Common myeloid progenitor, CD34-positive (primary cell): ENCODE measurements around the gene SCN1B.

Experiments used
- CTCF ChIA-PET: fragments of 350-600 bp; sonication (Branson Sonifier 250); formaldehyde crosslinking; loops from one replicate; lab custom pipeline; 2021; ENCODE audit warnings: antibody characterized with exemption; lab: Charles Lee
- POLR2A ChIA-PET: fragments of 350-600 bp; sonication (Branson Sonifier 250); formaldehyde crosslinking; loops from one replicate; lab custom pipeline; 2021; ENCODE audit warnings: antibody characterized with exemption; lab: Charles Lee
- DNase-seq, 3 donors: peaks; one replicate each; pipeline versions ENCODE4 v3.0.0 to v3.0.0-alpha.2; 2013
- H3K27ac ChIP-seq, 2 experiments: 1 replicate in 1 of 2; 2 replicates in 1 of 2; pipeline ENCODE4 v1.7.0; 2013; ENCODE audit warnings: inconsistent platforms in 2 of 2, low read length in 2 of 2, mild to moderate bottlenecking in 2 of 2, low read depth in 1 of 2, moderate library complexity in 1 of 2; ENCODE audit not compliant: severe bottlenecking in 2 of 2, insufficient read depth in 1 of 2, poor library complexity in 1 of 2
- H3K27me3 ChIP-seq, 5 experiments: replicated peaks in 2 of 5; 1 replicate in 3 of 5; 2 replicates in 2 of 5; pipeline versions ENCODE4 v1.6.1 to v1.7.0; 2013; ENCODE audit warnings: low read length in 4 of 5, mild to moderate bottlenecking in 2 of 5, moderate library complexity in 2 of 5, inconsistent platforms in 1 of 5; ENCODE audit not compliant: insufficient read depth in 5 of 5, control insufficient read depth in 4 of 5
- H3K36me3 ChIP-seq, 4 experiments: 1 replicate in 2 of 4; 2 replicates in 2 of 4; pipeline versions ENCODE4 v1.6.1 to v1.7.0; 2013; ENCODE audit warnings: low read length in 3 of 4, control low read depth in 1 of 4, mild to moderate bottlenecking in 1 of 4; ENCODE audit not compliant: control insufficient read depth in 4 of 4, insufficient read depth in 4 of 4
- H3K4me1 ChIP-seq, 4 experiments: 1 replicate in 3 of 4; 2 replicates in 1 of 4; pipeline versions ENCODE4 v1.6.1 to v1.7.1; 2013; ENCODE audit warnings: low read length in 3 of 4, mild to moderate bottlenecking in 3 of 4, control low read depth in 1 of 4, inconsistent platforms in 1 of 4, moderate library complexity in 1 of 4; ENCODE audit not compliant: control insufficient read depth in 4 of 4, insufficient read depth in 4 of 4; ENCODE audit errors: control extremely low read depth in 1 of 4
- H3K4me3 ChIP-seq, 7 experiments: 1 replicate in 4 of 7; 2 replicates in 3 of 7; pipeline versions ENCODE4 v1.5.1 to v1.7.0; 2013; ENCODE audit warnings: mild to moderate bottlenecking in 7 of 7, low read length in 6 of 7, moderate library complexity in 6 of 7, inconsistent platforms in 2 of 7, low read depth in 2 of 7, control low read depth in 1 of 7; ENCODE audit not compliant: insufficient read depth in 4 of 7, control insufficient read depth in 1 of 7; ENCODE audit errors: extremely low read depth in 1 of 7
- H3K9me3 ChIP-seq, 5 experiments: 1 replicate in 4 of 5; 2 replicates in 1 of 5; pipeline versions ENCODE4 v1.6.1 to v1.7.1; 2013; ENCODE audit warnings: low read length in 4 of 5, mild to moderate bottlenecking in 2 of 5, inconsistent platforms in 1 of 5, low read depth in 1 of 5, moderate library complexity in 1 of 5; ENCODE audit not compliant: control insufficient read depth in 4 of 5, insufficient read depth in 2 of 5; ENCODE audit errors: control extremely low read depth in 1 of 5
- WGBS: methylation state at CpG from one replicate; pipeline ENCODE4 v1.1.5; 2013; ENCODE audit not compliant: insufficient coverage; 5-methylcytosine and 5-hydroxymethylcytosine counted together

SCN1B gene

DNA sequence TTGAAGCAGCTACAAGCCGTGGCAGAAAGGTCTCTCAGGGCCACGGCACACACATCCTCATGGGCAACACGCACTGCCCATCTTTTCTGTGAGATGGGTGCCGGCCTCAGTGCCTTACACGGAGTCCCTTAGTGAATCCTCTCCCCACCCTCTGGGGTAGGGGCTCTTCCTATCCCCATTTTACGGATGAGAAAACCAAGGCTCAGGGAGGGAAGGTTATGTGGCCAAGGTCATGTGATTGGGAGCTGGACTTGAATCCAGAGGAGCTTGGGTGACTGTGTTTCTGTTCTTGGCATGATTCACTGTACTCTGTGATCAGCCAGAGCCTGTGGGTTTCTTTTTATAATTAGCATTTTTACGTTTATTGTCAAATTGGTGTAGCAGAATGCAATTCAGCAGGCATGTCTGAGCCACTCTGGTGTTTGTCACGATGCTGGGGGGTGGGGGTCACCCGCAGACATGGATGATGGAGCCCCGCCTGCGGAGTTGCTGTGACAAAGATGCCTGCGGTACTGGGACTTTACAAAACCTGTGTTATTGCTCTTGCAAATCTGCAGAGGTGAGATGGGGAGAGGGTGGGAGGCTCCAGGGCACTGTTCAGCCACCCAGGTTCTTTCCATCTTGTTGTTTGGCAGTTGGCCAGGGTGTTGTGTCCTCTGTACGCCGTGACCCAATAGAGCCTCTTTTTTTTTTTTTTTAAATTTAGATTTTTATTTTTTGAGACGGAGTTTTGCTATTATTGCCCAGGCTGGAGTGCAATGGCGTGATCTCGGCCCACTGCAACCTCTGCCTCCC, 4.5 kb downstream of the SCN1B start:
- WGBS = 98% methylated on average over 11 of the region's 17 CpGs
- no peak for DNase-seq
- no peaks in the 10 kb centered on the region for H3K9me3 ChIP-seq
- peaks cover 4 to 31% (median 25%) of the 10 kb centered on the region in 4 experiments for H3K4me1 ChIP-seq
- H3K27ac ChIP-seq = no peak overlapping the region
- CTCF ChIA-PET = interaction anchor here (1.2 kb wide), 1 partner anchor 12 kb away, joined by 5 read pairs; no protein-coding TSS in a partner anchor
- H3K27me3 ChIP-seq = peaks cover 0 to 34% (median 10%) of the 10 kb centered on the region in 5 experiments
- H3K4me3 ChIP-seq = peak overlapping the region in 2 of 7 experiments; percentile 10 to 11
- H3K36me3 ChIP-seq = no peaks in the 10 kb centered on the region
- POLR2A ChIA-PET = no interaction called here

DNA sequence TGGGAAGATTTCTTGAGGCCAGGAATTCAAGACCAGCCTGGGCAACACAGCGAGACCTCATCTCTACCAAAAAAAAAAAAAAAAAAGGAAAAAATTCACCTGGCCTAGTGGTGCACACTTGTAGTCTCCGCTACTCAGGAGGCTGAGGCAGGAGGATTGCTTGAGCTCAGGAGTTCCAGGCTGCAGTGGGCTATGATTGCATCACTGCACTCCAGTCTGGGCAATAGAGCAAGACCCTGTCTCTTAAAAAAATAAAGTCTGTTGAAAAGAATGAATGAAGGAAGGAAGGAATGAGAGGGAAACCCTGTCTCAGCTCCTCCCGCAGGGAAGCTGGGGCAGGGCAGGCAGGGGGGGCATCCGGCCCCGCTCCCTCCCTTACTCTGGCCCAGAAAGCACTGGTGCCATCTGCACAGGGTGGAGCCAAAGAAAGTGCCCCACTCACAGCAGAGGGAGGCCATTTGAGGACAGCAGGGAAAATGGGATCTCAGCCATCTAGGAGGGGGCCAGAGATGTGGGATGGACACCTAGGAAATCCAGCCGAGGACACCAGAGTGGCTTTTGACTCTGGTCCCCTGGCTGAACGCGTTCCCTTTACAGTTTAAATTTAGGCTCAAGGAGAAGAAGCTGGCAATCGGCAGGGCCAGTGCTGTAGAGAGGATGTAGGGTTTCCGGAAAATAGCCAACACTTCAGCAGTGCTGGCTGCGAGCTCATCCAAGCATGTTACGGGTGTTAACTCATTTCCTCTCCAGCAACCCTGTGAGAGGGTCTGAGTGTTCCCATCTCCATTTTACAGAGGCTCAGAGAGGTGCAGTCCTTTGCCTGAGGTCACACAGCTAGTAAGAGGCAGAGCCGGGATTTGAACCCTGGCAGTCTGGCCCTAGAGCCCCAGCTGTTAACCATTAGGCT, 7.7 kb downstream of the SCN1B start:
- H3K27me3 ChIP-seq = peaks cover 0 to 6% (median 2%) of the 10 kb centered on the region in 5 experiments
- peak in 2 of 3 donors; percentile 82 to 89 for DNase-seq
- ChIA-PET POLR2A (interaction anchor here (0.6 to 0.7 kb wide), 2 partner anchors 12 to 65 kb away, joined by 3 read pairs; no protein-coding TSS in a partner anchor), CTCF (interaction anchor here (0.7 to 2.3 kb wide), 9 partner anchors 8 to 70 kb away, joined by 3 to 9 read pairs (median 3); no protein-coding TSS in a partner anchor)
- peaks cover 4 to 48% (median 45%) of the 10 kb centered on the region in 4 experiments for H3K4me1 ChIP-seq
- WGBS = 15% methylated on average over 11 of the region's 13 CpGs
- no peaks in the 10 kb centered on the region for H3K9me3 ChIP-seq
- H3K36me3 ChIP-seq = no peaks in the 10 kb centered on the region
- H3K27ac ChIP-seq = no peak overlapping the region
- no peak overlapping the region for H3K4me3 ChIP-seq

GRCh38 chr19:35038623-35039512, 8.6 kb downstream of the SCN1B start:
- Histone ChIP-seq H3K4me3 (peak overlapping the region in 3 of 7 experiments; percentile 34 to 74 (median 61)), H3K4me1 (peaks cover 4 to 49% (median 48%) of the 10 kb centered on the region in 4 experiments), H3K27ac (no peak overlapping the region), H3K36me3 (no peaks in the 10 kb centered on the region), H3K9me3 (no peaks in the 10 kb centered on the region), H3K27me3 (no peaks in the 10 kb centered on the region)
- DNase-seq = peak; percentile 70 to 94 (median 90)
- ChIA-PET POLR2A (interaction anchor here (0.6 to 0.9 kb wide), 2 partner anchors 13 to 27 kb away, joined by 3 read pairs; no protein-coding TSS in a partner anchor), CTCF (interaction anchor here (0.9 to 2.3 kb wide), 7 partner anchors 7 to 69 kb away, joined by 3 to 8 read pairs (median 3); no protein-coding TSS in a partner anchor)
- WGBS = 35% methylated on average over 11 of the region's 17 CpGs

- ChIA-PET POLR2A (interaction anchor here (0.9 kb wide), 1 partner anchor 28 kb away, joined by 3 read pairs; no protein-coding TSS in a partner anchor), CTCF (no interaction called here)
- peak in 2 of 3 donors; percentile 48 to 63 for DNase-seq
- WGBS = 1% methylated on average over 28 of the region's 39 CpGs
- H3K36me3 ChIP-seq = no peaks in the 10 kb centered on the region
- peaks cover 4 to 59% (median 56%) of the 10 kb centered on the region in 4 experiments for H3K4me1 ChIP-seq
- no peaks in the 10 kb centered on the region for H3K9me3 ChIP-seq
- H3K27ac ChIP-seq = peak overlapping the region in 1 of 2 experiments; percentile 19
- peak overlapping the region in 6 of 7 experiments; percentile 32 to 74 (median 48) for H3K4me3 ChIP-seq
- H3K27me3 ChIP-seq = no peaks in the 10 kb centered on the region
These were observed 9.9 kb downstream of the SCN1B start for GRCh38 chr19:35039881-35040825.

- H3K4me3 ChIP-seq = peak overlapping the region in 6 of 7 experiments; percentile 36 to 74 (median 48)
- CTCF ChIA-PET = interaction anchor here (1.0 to 1.3 kb wide), 2 partner anchors 13 to 76 kb away, joined by 3 read pairs; no protein-coding TSS in a partner anchor
- peak overlapping the region in 1 of 2 experiments; percentile 19 for H3K27ac ChIP-seq
- H3K9me3 ChIP-seq = no peaks in the 10 kb centered on the region
- peaks cover 4 to 67% (median 64%) of the 10 kb centered on the region in 4 experiments for H3K4me1 ChIP-seq
- no peaks in the 10 kb centered on the region for H3K27me3 ChIP-seq
- POLR2A ChIA-PET = no interaction called here
- no peaks in the 10 kb centered on the region for H3K36me3 ChIP-seq
- peak; percentile 56 to 87 (median 75) for DNase-seq
- WGBS = 4% methylated on average over 34 of the region's 36 CpGs
These were observed 10.7 kb downstream of the SCN1B start for GRCh38 chr19:35040826-35041547.
